IMR-90 (cell line): Measurements from ENCODE around the gene L3MBTL3. TPM values are rescaled to one million over a fixed set of nuclear protein-coding genes. Genes with fewer than 3 reads are reported as not detected.

Experiments
- ATAC-seq: fragments of 200-7000 bp; cut with Tn5 transposase; 2 replicates; pipeline ENCODE4 v1.9.1; 2020; ENCODE audit warnings: low read depth, mild to moderate bottlenecking, moderate library complexity
- BruUV-seq: library from RNA; stranded (reverse); fragments of 400-500 nt; replicated peaks from 2 replicates; lab custom pipeline; 2021; lab: Mats Ljungman, UMichigan
- CTCF ChIA-PET: fragments of 300-600 bp; formaldehyde crosslinking; extraction: SDS; loops from one replicate; lab custom pipeline; 2021; ENCODE audit warnings: antibody characterized with exemption; lab: Yijun Ruan, JAX
- POLR2A ChIA-PET: fragments of 300-600 bp; sonication (Branson Sonifier 250); formaldehyde crosslinking; loops from one replicate; lab custom pipeline; 2022; ENCODE audit warnings: antibody characterized with exemption; ENCODE audit not compliant: unreplicated experiment; lab: Charles Lee
- DNase-seq: peaks from one replicate; pipeline ENCODE4 v3.0.0; 2013
- H2AFZ ChIP-seq: replicated peaks from 2 replicates; pipeline ENCODE3; 2013; ENCODE audit warnings: low read length, mild to moderate bottlenecking; ENCODE audit not compliant: poor library complexity
- H2AK5ac ChIP-seq: 2 replicates; pipeline ENCODE4 v1.6.1; 2013; ENCODE audit warnings: low read depth, low read length, inconsistent platforms
- H2AK9ac ChIP-seq: replicated peaks from 2 replicates; pipeline ENCODE3; 2013; ENCODE audit warnings: mild to moderate bottlenecking, low read depth, low read length, moderate library complexity; ENCODE audit not compliant: poor library complexity
- H2BK120ac ChIP-seq: 2 replicates; pipeline ENCODE4 v1.6.1; 2013; ENCODE audit warnings: low read depth, low read length, inconsistent platforms
- H2BK15ac ChIP-seq: 3 replicates; pipeline ENCODE4 v1.6.1; 2013; ENCODE audit warnings: low read depth, low read length, inconsistent platforms
- H2BK20ac ChIP-seq: 2 replicates; pipeline ENCODE4 v1.6.1; 2013; ENCODE audit warnings: low read depth, mild to moderate bottlenecking, inconsistent platforms, low read length, moderate library complexity
- H2BK5ac ChIP-seq: 2 replicates; pipeline ENCODE4 v1.6.1; 2013; ENCODE audit warnings: mild to moderate bottlenecking, low read depth, low read length, inconsistent platforms; ENCODE audit not compliant: poor library complexity, severe bottlenecking
- H3K14ac ChIP-seq: replicated peaks from 2 replicates; pipeline ENCODE4 v1.6.1; 2013; ENCODE audit warnings: low read depth, low read length, inconsistent platforms
- H3K18ac ChIP-seq: 2 replicates; pipeline ENCODE4 v1.6.1; 2013; ENCODE audit warnings: low read depth, low read length, control low read depth
- H3K23ac ChIP-seq: 2 replicates; pipeline ENCODE4 v1.6.1; 2013; ENCODE audit warnings: low read depth, low read length, inconsistent platforms
- H3K27ac ChIP-seq: 2 replicates; pipeline ENCODE4 v1.5.1; 2013; ENCODE audit warnings: mild to moderate bottlenecking, control low read depth, low read length; ENCODE audit not compliant: insufficient read depth
- H3K27me3 ChIP-seq: 2 replicates; pipeline ENCODE4 v1.6.1; 2013; ENCODE audit warnings: low read length; ENCODE audit not compliant: control insufficient read depth, insufficient read depth
- H3K36me3 ChIP-seq: 2 replicates; pipeline ENCODE4 v1.6.1; 2013; ENCODE audit warnings: low read length, mixed read lengths; ENCODE audit not compliant: control insufficient read depth, insufficient read depth
- H3K4ac ChIP-seq: 2 replicates; pipeline ENCODE4 v1.6.1; 2013; ENCODE audit warnings: low read depth, low read length, inconsistent platforms
- H3K4me1 ChIP-seq: 2 replicates; pipeline ENCODE4 v1.6.1; 2013; ENCODE audit warnings: low read length, mixed read lengths; ENCODE audit not compliant: control insufficient read depth, insufficient read depth
- H3K4me2 ChIP-seq: 2 replicates; pipeline ENCODE4 v1.6.1; 2013; ENCODE audit warnings: low read depth, mild to moderate bottlenecking, control low read depth, low read length, moderate library complexity
- H3K4me3 ChIP-seq: 2 replicates; pipeline ENCODE4 v1.5.1; 2013; ENCODE audit warnings: low read depth, mild to moderate bottlenecking, control low read depth, low read length, moderate library complexity; ENCODE audit not compliant: insufficient read depth
- H3K56ac ChIP-seq: 2 replicates; pipeline ENCODE4 v1.6.1; 2013; ENCODE audit warnings: low read length, inconsistent platforms; ENCODE audit not compliant: insufficient read depth; ENCODE audit errors: extremely low read depth
- H3K79me1 ChIP-seq, 2 experiments: 2 replicates each; pipeline ENCODE4 v1.6.1; 2013; ENCODE audit warnings: low read length in 2 of 2, inconsistent platforms in 1 of 2, low read depth in 1 of 2
- H3K9ac ChIP-seq: 2 replicates; pipeline ENCODE4 v1.6.1; 2013; ENCODE audit warnings: low read depth, low read length, control low read depth
- H3K9me1 ChIP-seq: 2 replicates; pipeline ENCODE4 v1.6.1; 2013; ENCODE audit warnings: low read length, inconsistent platforms; ENCODE audit not compliant: insufficient read depth
- H3K9me3 ChIP-seq: 2 replicates; pipeline ENCODE4 v1.6.1; 2013; ENCODE audit warnings: low read length; ENCODE audit not compliant: control insufficient read depth, insufficient read depth
- H4K20me1 ChIP-seq: 2 replicates; pipeline ENCODE4 v1.6.1; 2013; ENCODE audit warnings: low read length, inconsistent platforms; ENCODE audit not compliant: insufficient read depth
- H4K5ac ChIP-seq: 2 replicates; pipeline ENCODE4 v1.6.1; 2013; ENCODE audit warnings: mild to moderate bottlenecking, low read depth, low read length, control low read depth
- H4K8ac ChIP-seq, 2 experiments: 2 replicates each; pipeline ENCODE4 v1.6.1; 2013; ENCODE audit warnings: low read depth in 2 of 2, low read length in 2 of 2, control low read depth in 1 of 2, inconsistent platforms in 1 of 2
- H4K91ac ChIP-seq: 2 replicates; pipeline ENCODE4 v1.6.1; 2013; ENCODE audit warnings: low read depth, low read length, inconsistent platforms; ENCODE audit not compliant: insufficient read depth
- BHLHE40 ChIP-seq: fragments of 150-350 bp; IDR thresholded peaks from 2 replicates; pipeline ENCODE4 v1.6.1; 2016; ENCODE audit warnings: mild to moderate bottlenecking, low read depth, low read length
- CHD1 ChIP-seq: IDR thresholded peaks from 2 replicates; pipeline ENCODE4 v1.6.1; 2012; ENCODE audit warnings: low read depth, low read length, improper control_type of control experiment
- CTCF ChIP-seq: conservative IDR thresholded peaks from 2 replicates; pipeline ENCODE4 v1.5.1; 2012; ENCODE audit warnings: mild to moderate bottlenecking, low read depth, low read length, improper control_type of control experiment
- ELK1 ChIP-seq: fragments of 150-350 bp; IDR thresholded peaks from 2 replicates; pipeline ENCODE4 v1.6.1; 2016; ENCODE audit warnings: low read depth, mild to moderate bottlenecking, low read length, moderate library complexity, borderline replicate concordance
- FOS ChIP-seq: fragments of 150-350 bp; IDR thresholded peaks from 2 replicates; pipeline ENCODE4 v1.6.1; 2016; ENCODE audit warnings: low read depth, low read length
- MAZ ChIP-seq: IDR thresholded peaks from 2 replicates; pipeline ENCODE4 v1.6.1; 2012; ENCODE audit warnings: low read depth, mild to moderate bottlenecking, low read length, improper control_type of control experiment, moderate library complexity, borderline replicate concordance
- MXI1 ChIP-seq: IDR thresholded peaks from 2 replicates; pipeline ENCODE4 v1.6.1; 2012; ENCODE audit warnings: low read depth, mild to moderate bottlenecking, low read length, moderate library complexity, borderline replicate concordance
- NFE2L2 ChIP-seq: fragments of 150-350 bp; IDR thresholded peaks from 2 replicates; pipeline ENCODE4 v1.6.1; 2016; ENCODE audit warnings: low read depth, mild to moderate bottlenecking, low read length
- POLR2A ChIP-seq: IDR thresholded peaks from 2 replicates; pipeline ENCODE4 v1.6.1; 2012; ENCODE audit warnings: mild to moderate bottlenecking, low read depth, low read length
- RCOR1 ChIP-seq: IDR thresholded peaks from 2 replicates; pipeline ENCODE4 v1.6.1; 2012; ENCODE audit warnings: mild to moderate bottlenecking, low read length, improper control_type of control experiment; ENCODE audit not compliant: insufficient replicate concordance
- RFX5 ChIP-seq: IDR thresholded peaks from 2 replicates; pipeline ENCODE4 v1.8.0; 2012; ENCODE audit warnings: low read depth, mild to moderate bottlenecking, low read length, moderate library complexity
- SMC3 ChIP-seq: fragments of 150-350 bp; IDR thresholded peaks from 2 replicates; pipeline ENCODE4 v1.6.1; 2016; ENCODE audit warnings: low read depth, mild to moderate bottlenecking, antibody characterized with exemption, low read length, moderate library complexity
- USF2 ChIP-seq: fragments of 150-350 bp; IDR thresholded peaks from 2 replicates; pipeline ENCODE4 v1.6.1; 2017; ENCODE audit warnings: mild to moderate bottlenecking, antibody characterized with exemption, low read length, low read depth
- WGBS, 2 experiments: methylation state at CpG; one replicate each; pipeline versions ENCODE4 v1.1.5 to v1.1.7; 2013; ENCODE audit warnings: missing lambda C conversion rate in 2 of 2; ENCODE audit not compliant: insufficient read length in 1 of 2; ENCODE audit errors: extremely low coverage in 2 of 2; 5-methylcytosine and 5-hydroxymethylcytosine counted together
- dilution Hi-C: fragments of 300-500 bp; cut with HindIII; formaldehyde crosslinking; loops from one replicate; pipeline ENCODE4 v1.14.3; 2018; ENCODE audit warnings: low sequenced_read_pairs; ENCODE audit not compliant: unreplicated experiment
- in situ Hi-C: fragments of 300-500 bp; cut with MboI; formaldehyde crosslinking; loops from 3 replicates; pipeline ENCODE4 v1.14.3; 2019; ENCODE audit warnings: low sequenced_read_pairs, inconsistent platforms, mixed read lengths
- intact Hi-C: fragments of 100-400 bp; cut with micrococcal nuclease; formaldehyde crosslinking; loops from 2 replicates; pipeline ENCODE4 v1.10.0; 2022
- polyA plus RNA-seq, 3 experiments: library from polyadenylated mRNA; depleted of rRNA; stranded (reverse); fragments of >200 nt; gene quantifications; 2 replicates each; pipeline ENCODE4 v1.2.3, GENCODE V29; 2012; ENCODE audit warnings: low replicate concordance in 1 of 3
- total RNA-seq: library from RNA; depleted of rRNA; stranded (reverse); fragments of >200 nt; gene quantifications from 2 replicates; pipeline ENCODE4 v1.2.3, GENCODE V29; 2012

Gene L3MBTL3
- total and polyA plus RNA-seq, 2 of the 4 experiments (the other 2 are of a cell fraction): 7.2 to 10.9 TPM

- H2AK5ac ChIP-seq: no peak overlapping the region
- intact Hi-C loops: loop anchor here (5.0 kb wide), 1 partner anchor 348 kb away; no protein-coding TSS in a partner anchor
- no TSS peak for BruUV-seq
- peak overlapping the region; percentile 14 for H2BK5ac ChIP-seq
- H3K4me3 ChIP-seq: peak overlapping the region; percentile 86
- peak overlapping the region; percentile 0 for H2AK9ac ChIP-seq
- no peak overlapping the region for H2BK15ac ChIP-seq
- peak; percentile 30 for ATAC-seq
- no peaks in the 10 kb centered on the region for H3K4me1 ChIP-seq
- dilution Hi-C loops: no loop called here
- H2BK20ac ChIP-seq: no peak overlapping the region
- peak overlapping the region; percentile 42; the same call in 1 of the 2 replicates for H2BK120ac ChIP-seq
- peak overlapping the region; percentile 82 for H3K9ac ChIP-seq
- no peak overlapping the region for H4K91ac ChIP-seq
- no peaks in the 10 kb centered on the region for H3K27me3 ChIP-seq
- peak overlapping the region; percentile 46 for H3K4ac ChIP-seq
- peaks cover 11% of the 10 kb centered on the region in 2 experiments; a peak in 3 of 4 replicates for H3K79me1 ChIP-seq
- WGBS, 2 experiments: 0% methylated on average over 3 of the region's 84 CpGs; no CpG with 5 or more reads in 1 of the 2 experiments
- no peak for DNase-seq
- ChIA-PET CTCF (interaction anchor here (1.0 kb wide), 1 partner anchor 126 kb away, joined by 4 read pairs; no protein-coding TSS in a partner anchor), POLR2A (no interaction called here)
- H4K8ac ChIP-seq: peak overlapping the region in 1 of 2 experiments; percentile 56; a peak in 2 of 4 replicates
- H3K36me3 ChIP-seq: peaks cover 1% of the 10 kb centered on the region; the same call in 1 of the 2 replicates
- peak overlapping the region; percentile 80 for H2AFZ ChIP-seq
- H3K23ac ChIP-seq: peak overlapping the region; percentile 78; the same call in 1 of the 2 replicates
- H3K56ac ChIP-seq: no peak overlapping the region
- H3K9me1 ChIP-seq: no peaks in the 10 kb centered on the region
- H3K27ac ChIP-seq: peak overlapping the region; percentile 81
- H3K14ac ChIP-seq: 0 out of 2 replicates have a peak overlapping the region, but pooled peaks have one; percentile 53
- no peaks in the 10 kb centered on the region for H4K20me1 ChIP-seq
- peak overlapping the region; percentile 14 for H3K4me2 ChIP-seq
- no peak overlapping the region; the same call in 1 of the 2 replicates for H3K18ac ChIP-seq
- H4K5ac ChIP-seq: peak overlapping the region; percentile 17; the same call in 1 of the 2 replicates
- in situ Hi-C loops: loop anchor here (10.0 kb wide), 2 partner anchors 355 to 525 kb away; no protein-coding TSS in a partner anchor
- H3K9me3 ChIP-seq: no peaks in the 10 kb centered on the region
- TF ChIP-seq FOS: no peak
- TF ChIP-seq POLR2A: no peak
- no peak for TF ChIP-seq NFE2L2
- no peak for TF ChIP-seq ELK1
- TF ChIP-seq MAZ: no peak
- no peak for TF ChIP-seq SMC3
- TF ChIP-seq BHLHE40: no peak
- TF ChIP-seq CHD1: no peak
- TF ChIP-seq USF2: no peak
- no peak for TF ChIP-seq RFX5
- no peak for TF ChIP-seq RCOR1
- no peak for TF ChIP-seq MXI1
- TF ChIP-seq CTCF: no peak
Observed at GRCh38 chr6:130020073-130020906, 1.9 kb downstream of the L3MBTL3 start.
